ENCODE results near the gene FRMD4A.

DNA sequence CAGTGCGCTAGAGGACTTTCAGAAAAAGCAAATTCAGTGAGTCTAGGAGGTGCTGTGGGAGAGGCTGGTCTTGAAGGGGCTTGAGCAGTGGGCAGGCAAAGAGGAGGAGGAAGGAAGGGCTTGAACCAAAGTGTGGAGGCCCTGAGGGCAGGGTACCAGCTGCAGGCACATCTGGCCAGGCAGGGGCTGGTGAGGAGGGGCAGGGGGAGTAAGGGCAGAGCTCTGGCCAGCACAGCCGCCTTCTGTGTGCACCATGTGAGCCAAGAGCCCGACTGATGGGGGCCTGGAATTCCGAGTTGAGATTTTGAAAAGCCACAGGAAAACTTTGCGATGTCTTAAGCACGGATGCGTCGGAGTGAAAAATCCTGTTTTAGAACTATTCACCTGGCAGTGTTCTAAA, 669.5 kb downstream of the FRMD4A start:
- TF ChIP-seq, protein P1, sequence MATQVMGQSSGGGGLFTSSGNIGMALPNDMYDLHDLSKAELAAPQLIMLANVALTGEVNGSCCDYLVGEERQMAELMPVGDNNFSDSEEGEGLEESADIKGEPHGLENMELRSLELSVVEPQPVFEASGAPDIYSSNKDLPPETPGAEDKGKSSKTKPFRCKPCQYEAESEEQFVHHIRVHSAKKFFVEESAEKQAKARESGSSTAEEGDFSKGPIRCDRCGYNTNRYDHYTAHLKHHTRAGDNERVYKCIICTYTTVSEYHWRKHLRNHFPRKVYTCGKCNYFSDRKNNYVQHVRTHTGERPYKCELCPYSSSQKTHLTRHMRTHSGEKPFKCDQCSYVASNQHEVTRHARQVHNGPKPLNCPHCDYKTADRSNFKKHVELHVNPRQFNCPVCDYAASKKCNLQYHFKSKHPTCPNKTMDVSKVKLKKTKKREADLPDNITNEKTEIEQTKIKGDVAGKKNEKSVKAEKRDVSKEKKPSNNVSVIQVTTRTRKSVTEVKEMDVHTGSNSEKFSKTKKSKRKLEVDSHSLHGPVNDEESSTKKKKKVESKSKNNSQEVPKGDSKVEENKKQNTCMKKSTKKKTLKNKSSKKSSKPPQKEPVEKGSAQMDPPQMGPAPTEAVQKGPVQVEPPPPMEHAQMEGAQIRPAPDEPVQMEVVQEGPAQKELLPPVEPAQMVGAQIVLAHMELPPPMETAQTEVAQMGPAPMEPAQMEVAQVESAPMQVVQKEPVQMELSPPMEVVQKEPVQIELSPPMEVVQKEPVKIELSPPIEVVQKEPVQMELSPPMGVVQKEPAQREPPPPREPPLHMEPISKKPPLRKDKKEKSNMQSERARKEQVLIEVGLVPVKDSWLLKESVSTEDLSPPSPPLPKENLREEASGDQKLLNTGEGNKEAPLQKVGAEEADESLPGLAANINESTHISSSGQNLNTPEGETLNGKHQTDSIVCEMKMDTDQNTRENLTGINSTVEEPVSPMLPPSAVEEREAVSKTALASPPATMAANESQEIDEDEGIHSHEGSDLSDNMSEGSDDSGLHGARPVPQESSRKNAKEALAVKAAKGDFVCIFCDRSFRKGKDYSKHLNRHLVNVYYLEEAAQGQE (IDR thresholded peaks at IDR 0.05; ENCODE audit: insufficient replicate concordance, low read depth) = no peak
- TF ChIP-seq, protein P2, sequence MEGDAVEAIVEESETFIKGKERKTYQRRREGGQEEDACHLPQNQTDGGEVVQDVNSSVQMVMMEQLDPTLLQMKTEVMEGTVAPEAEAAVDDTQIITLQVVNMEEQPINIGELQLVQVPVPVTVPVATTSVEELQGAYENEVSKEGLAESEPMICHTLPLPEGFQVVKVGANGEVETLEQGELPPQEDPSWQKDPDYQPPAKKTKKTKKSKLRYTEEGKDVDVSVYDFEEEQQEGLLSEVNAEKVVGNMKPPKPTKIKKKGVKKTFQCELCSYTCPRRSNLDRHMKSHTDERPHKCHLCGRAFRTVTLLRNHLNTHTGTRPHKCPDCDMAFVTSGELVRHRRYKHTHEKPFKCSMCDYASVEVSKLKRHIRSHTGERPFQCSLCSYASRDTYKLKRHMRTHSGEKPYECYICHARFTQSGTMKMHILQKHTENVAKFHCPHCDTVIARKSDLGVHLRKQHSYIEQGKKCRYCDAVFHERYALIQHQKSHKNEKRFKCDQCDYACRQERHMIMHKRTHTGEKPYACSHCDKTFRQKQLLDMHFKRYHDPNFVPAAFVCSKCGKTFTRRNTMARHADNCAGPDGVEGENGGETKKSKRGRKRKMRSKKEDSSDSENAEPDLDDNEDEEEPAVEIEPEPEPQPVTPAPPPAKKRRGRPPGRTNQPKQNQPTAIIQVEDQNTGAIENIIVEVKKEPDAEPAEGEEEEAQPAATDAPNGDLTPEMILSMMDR (IDR thresholded peaks at IDR 0.05; ENCODE audit: insufficient read depth, low read length) = no peak
- no peak for TF ChIP-seq POLR2AphosphoS5 (IDR thresholded peaks at IDR 0.05; ENCODE audit: low read depth)
- TF ChIP-seq GABPA (IDR thresholded peaks at IDR 0.05; ENCODE audit: low read depth) = no peak

All from HL-60 (cell line).